Suppressor macrophage (primary cell): ENCODE results near the gene TTC33.

Experiments used
- DNase-seq, 4 experiments: peaks; one replicate each; pipeline ENCODE4 v3.0.0-alpha.2; 2020 to 2022

TTC33 gene

DNA sequence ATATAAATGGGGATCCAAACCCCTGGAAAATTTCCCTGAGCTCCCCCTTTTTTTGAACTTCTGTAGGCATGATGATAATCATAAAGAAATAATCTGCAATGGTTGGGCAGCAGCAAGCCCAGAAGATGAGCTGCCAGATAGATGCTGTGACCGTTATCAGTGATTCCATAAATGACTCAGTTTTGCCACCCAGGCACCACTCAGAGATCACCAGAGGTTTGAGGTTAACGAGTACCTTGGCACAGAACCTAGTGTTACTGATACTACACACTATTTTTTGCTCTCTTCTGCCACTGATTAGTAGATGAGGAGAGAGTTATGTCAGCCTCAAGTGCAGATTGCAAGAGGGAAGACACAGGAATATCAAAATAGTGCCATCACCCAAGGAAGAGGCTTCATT lies 275.4 kb downstream of the TTC33 start:
- DNase-seq = no peak

DNA sequence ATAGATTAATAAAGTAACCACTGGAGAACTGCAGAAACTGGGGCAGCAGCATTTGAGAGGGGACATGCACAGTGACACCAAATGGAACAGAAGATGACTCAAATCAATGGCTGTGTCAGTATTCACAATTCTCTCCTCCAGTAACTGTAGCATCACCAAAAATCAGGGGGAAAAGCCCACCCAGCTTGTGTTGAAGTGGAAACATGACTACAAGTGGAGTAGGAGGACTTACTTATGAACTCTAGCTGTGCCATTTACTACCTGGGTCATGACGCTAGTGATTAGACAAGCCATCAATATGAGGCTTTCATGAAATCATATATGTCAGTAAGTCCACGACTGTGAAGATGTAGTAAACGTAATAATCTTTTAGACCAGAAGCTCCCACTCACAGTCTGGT lies 275.8 kb downstream of the TTC33 start:
- no peak for DNase-seq

DNA sequence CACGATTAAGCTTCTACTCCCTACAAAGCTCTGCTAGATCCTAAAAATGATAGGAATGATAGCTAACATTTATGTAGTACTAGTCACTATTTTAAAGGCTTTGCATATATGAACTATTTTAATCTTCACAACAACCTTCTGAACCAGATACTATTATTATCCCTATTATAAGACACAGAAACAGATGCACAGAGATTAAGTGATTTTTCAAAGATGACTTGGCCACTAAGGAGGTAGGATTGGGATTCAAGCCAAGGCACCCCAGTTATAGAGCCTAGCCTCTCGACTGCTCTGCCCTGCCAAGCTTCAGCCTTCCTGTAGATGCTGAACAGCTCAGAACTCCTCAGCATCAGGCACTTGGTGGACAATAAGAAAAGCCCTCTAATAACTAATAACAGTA lies 277.0 kb downstream of the TTC33 start:
- no peak for DNase-seq

DNA sequence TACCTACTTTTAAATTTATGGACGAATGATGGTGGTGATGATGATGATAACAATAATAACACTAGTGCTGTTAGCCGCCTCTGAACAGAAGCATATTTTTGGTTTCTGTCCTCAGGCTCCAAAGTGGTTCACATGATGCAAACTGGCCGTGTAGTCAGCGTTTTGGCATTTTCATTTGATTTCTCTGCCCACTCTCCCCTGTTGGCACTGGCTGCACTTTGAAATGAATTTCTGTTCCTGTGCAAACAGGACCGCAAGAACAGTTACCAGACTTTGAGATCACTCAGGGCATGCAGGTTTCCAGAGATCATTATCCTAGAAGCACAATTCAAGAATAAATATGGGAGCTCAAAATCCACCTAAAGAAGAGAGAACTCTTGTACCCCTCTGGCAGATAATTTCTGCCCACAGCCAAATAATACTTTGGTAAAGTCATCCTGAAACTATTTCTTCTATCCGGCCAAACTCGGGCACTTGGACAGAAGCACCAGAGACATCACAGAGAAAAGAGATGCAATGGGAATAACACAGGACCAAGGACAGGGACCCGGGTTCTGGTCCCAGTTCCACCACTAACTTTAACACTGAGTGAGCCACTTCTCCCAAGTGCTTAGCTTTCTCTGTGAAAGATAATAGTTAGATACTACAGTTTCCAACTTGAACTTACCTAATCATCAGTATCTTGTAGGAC lies 277.8 kb downstream of the TTC33 start:
- no peak for DNase-seq

DNA sequence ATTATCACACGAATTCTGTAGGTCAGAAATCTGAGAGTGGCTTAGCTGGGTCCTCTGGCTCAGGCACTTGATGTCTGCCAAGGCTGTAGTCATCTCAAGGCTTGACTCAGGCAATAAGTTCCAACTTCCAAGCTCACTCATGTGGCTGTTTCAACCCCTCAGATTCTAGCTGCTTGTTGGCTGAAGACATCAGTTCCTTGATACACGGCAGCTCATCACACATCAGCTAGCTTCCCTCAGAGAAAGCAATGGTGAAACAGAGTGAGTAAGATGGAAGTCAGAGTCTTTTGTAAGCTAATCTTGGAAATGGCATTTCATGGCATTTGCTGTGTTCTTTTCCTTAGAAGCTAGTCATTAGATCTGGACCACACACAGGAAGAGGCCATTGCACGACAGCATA lies 280.2 kb downstream of the TTC33 start:
- DNase-seq = peak in 1 of 4 experiments; percentile 46

DNA sequence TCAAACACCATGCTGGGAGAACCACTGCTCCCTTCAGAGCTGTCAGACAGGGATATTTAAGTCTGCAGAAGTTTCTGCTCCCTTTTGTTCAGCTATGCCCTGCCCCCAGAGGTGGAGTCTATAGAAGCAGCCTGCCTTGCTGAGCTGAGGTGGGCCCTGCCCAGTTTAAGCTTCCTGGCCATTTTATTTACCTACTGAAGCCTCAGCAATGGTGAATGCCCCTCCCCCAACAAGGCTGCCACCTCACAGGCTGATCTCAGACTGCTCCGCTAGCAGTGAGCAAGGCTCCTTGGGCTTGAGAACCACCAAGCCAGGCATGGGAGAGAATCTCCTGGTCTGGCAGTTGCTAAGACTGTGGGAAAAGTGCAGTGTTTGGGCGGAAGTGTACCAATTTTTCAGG lies 281.5 kb downstream of the TTC33 start:
- DNase-seq = no peak

DNA sequence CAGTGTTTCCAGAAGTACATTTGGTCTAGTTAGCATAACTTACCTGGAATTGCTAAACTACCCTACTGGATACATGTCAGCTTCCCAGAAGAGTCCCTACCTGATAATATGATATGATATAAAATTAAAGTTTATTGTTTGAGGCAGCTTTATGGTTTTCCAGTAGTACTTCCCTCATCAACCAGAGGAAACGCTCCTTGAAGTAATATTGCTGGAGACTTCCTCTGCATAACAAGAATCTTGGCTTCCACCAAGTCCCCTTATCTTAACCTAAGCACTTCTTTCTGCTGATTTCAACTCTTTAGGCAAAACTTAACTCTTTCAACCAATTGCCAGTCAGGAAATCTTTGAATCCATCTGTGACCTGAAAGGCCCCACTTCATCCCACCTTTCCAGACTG lies 290.3 kb downstream of the TTC33 start:
- DNase-seq = no peak

DNA sequence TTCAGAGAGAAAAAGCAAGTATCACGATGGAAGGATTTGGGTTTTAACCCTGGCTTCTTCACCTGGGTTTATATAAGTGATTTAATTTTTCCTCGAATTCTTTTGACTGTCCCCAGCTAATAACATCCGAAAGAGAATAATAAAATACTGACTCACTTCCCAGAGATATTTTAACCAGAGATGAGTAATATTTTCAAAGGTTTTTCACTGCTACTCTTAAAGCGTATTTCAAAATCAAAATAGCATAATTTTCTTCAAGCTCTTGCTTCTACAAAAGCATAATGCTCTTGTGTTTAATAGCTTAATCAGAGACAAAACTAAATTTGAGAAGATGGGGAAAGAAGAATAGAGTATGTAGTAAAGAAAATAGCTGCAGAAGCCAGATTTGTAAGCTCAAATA lies 291.2 kb downstream of the TTC33 start:
- no peak for DNase-seq
